Activated naive CD8-positive, alpha-beta T cell treated with anti-CD3 and anti-CD28 coated beads, Interleukin-2, amount 10 ng/mL, durations not matched to agents 7 days and 5 days (primary cell): Measurements from ENCODE around the gene ARID1B. TPM values are rescaled to one million over a fixed set of nuclear protein-coding genes. Genes with fewer than 3 reads are reported as not detected.

Source experiments
- ATAC-seq: fragments of 150-1000 bp; cut with Tn5 transposase; one replicate; pipeline ENCODE4 v1.10.0; 2021; ENCODE audit warnings: low read depth, moderate library complexity
- POLR2A ChIA-PET: fragments of 350-600 bp; sonication (Branson Sonifier 250); formaldehyde crosslinking; loops from one replicate; lab custom pipeline; 2021; ENCODE audit warnings: antibody characterized with exemption; lab: Charles Lee
- DNase-seq: peaks from one replicate; pipeline ENCODE4 v3.0.0; 2021
- H3K27ac Mint-ChIP-seq: one replicate; pipeline ENCODE4 v1.8.0; 2022; ENCODE audit warnings: mild to moderate bottlenecking, mixed read lengths
- H3K27me3 Mint-ChIP-seq: one replicate; pipeline ENCODE4 v1.8.0; 2022; ENCODE audit warnings: mild to moderate bottlenecking, moderate library complexity, mixed read lengths
- H3K36me3 Mint-ChIP-seq: one replicate; pipeline ENCODE4 v1.8.0; 2021; ENCODE audit warnings: mild to moderate bottlenecking, mixed read lengths
- H3K4me1 Mint-ChIP-seq: one replicate; pipeline ENCODE4 v1.8.0; 2021; ENCODE audit warnings: mixed read lengths
- H3K4me3 Mint-ChIP-seq: one replicate; pipeline ENCODE4 v1.8.0; 2022; ENCODE audit warnings: mild to moderate bottlenecking, moderate library complexity, mixed read lengths
- H3K9me3 Mint-ChIP-seq: one replicate; pipeline ENCODE4 v1.8.0; 2021; ENCODE audit warnings: mixed read lengths
- total RNA-seq, 2 experiments: library from RNA; stranded (reverse); gene quantifications; one replicate each; pipeline ENCODE4 v1.2.3, GENCODE V29; 2021

Gene ARID1B
- total RNA-seq, 2 experiments from 2014 or later, result 83.2 to 98.2 TPM

DNA sequence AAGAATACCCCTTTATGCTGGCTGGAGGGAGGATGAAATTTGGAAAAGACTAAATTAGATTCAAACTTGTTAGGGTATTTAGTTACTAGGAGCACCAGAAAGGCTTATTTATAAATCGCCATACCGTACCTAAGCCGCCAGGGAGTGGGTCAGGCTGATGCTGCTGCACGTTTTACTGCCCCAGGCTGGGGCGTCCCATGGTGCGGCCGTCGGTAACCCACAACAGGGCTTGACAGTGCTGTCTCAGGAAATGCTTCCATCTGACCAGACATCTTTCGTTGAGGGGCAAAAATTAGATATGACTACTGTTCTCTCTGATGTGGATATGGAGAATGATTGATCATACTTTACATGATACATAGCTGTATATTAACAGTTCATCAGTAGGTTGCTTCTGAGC, 52.9 kb downstream of the ARID1B start:
- Mint-ChIP-seq H3K36me3 (peaks cover 25% of the 10 kb centered on the region), H3K9me3 (no peaks in the 10 kb centered on the region), H3K4me3 (no peak overlapping the region), H3K27ac (no peak overlapping the region), H3K27me3 (no peaks in the 10 kb centered on the region), H3K4me1 (peaks cover 27% of the 10 kb centered on the region)
- ATAC-seq, result no peak
- POLR2A ChIA-PET, result no interaction called here
- DNase-seq, result no peak

- ATAC-seq (no peak), DNase-seq (no peak)
- no peaks in the 10 kb centered on the region for H3K27me3 Mint-ChIP-seq
- peaks cover 16% of the 10 kb centered on the region for H3K4me1 Mint-ChIP-seq
- POLR2A ChIA-PET, result no interaction called here
- no peak overlapping the region for H3K27ac Mint-ChIP-seq
- H3K9me3 Mint-ChIP-seq, result no peaks in the 10 kb centered on the region
- peaks cover 33% of the 10 kb centered on the region for H3K36me3 Mint-ChIP-seq
- no peak overlapping the region for H3K4me3 Mint-ChIP-seq
Observed at GRCh38 chr6:156832231-156832647, 55.1 kb downstream of the ARID1B start.

DNA sequence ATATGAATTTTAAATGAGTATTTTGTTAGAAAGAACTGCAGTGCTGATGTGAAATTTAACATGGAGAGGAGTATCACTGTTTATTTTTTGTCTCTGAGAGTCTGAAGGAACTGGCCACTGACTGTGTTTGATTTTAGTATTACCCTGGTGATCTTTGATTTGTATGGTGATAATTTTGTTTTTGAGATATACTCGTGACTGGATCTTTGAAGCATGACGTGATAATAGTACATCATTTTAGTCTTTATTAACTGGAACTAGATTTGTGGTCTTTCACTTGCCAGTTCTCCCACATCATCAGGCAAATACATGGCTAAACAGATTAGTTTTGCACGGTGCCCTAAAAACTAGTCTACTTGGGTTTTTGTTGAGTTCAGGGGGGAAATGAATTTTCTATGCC, 55.5 kb downstream of the ARID1B start:
- H3K4me1 Mint-ChIP-seq, result peaks cover 13% of the 10 kb centered on the region

DNA sequence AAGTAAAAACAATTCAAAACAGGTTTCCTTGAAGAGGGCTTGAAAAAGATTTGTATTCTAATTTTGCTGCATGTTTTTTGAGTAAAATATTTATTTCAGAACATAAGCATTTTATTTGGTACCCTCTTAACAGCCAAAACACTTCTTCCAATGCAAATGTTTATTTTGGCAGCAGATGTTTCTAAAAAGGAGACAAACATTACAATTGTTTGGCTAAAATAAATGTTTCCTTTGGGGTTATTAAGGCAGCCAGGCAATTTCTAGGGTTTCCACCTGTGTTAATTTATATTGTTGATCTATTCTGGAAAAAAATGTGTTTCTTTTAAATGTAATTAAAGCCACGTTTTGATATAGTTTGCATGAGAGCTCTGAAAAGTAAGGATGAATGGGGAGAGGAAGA, 56.6 kb downstream of the ARID1B start:
- Mint-ChIP-seq H3K27ac (no peak overlapping the region), H3K9me3 (no peaks in the 10 kb centered on the region), H3K36me3 (peaks cover 30% of the 10 kb centered on the region), H3K27me3 (no peaks in the 10 kb centered on the region), H3K4me1 (peaks cover 7% of the 10 kb centered on the region), H3K4me3 (no peak overlapping the region)
- ATAC-seq (no peak), DNase-seq (no peak)
- POLR2A ChIA-PET, result no interaction called here

More for the DNA sequence above, 55.5 kb downstream of the ARID1B start:
- Mint-ChIP-seq H3K36me3 (peaks cover 30% of the 10 kb centered on the region), H3K9me3 (no peaks in the 10 kb centered on the region), H3K4me3 (no peak overlapping the region), H3K27ac (no peak overlapping the region), H3K27me3 (no peaks in the 10 kb centered on the region)
- ATAC-seq (no peak), DNase-seq (no peak)
- POLR2A ChIA-PET, result no interaction called here

- POLR2A ChIA-PET, result no interaction called here
- ATAC-seq, result no peak
- peaks cover 17% of the 10 kb centered on the region for H3K36me3 Mint-ChIP-seq
- no peak for DNase-seq
- H3K27ac Mint-ChIP-seq, result no peak overlapping the region
- no peak overlapping the region for H3K4me3 Mint-ChIP-seq
- H3K27me3 Mint-ChIP-seq, result no peaks in the 10 kb centered on the region
- no peaks in the 10 kb centered on the region for H3K9me3 Mint-ChIP-seq
- H3K4me1 Mint-ChIP-seq, result peaks cover 28% of the 10 kb centered on the region
Observed at GRCh38 chr6:156839129-156839528, 62.0 kb downstream of the ARID1B start.

DNA sequence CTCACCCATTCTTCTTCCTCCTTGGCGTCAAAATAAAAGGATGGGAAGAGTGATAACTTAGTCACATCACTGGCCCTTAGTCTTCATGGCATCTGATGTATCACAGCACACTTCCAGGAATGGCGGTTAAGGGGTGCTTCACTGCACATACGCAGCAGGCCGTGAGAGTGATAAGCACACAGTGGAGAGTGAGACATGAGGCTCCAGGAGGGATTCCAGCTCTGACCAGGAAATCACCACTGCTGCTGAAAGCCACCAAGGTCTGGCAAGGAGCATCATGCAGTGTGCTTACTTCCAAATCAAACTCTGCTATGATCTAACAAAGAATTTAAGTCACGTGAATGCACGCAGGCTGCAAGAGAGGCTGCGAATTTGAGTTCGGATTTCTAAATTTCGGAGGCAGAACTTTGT, 62.4 kb downstream of the ARID1B start:
- Mint-ChIP-seq H3K4me1 (peaks cover 28% of the 10 kb centered on the region), H3K27me3 (no peaks in the 10 kb centered on the region), H3K27ac (no peak overlapping the region), H3K9me3 (no peaks in the 10 kb centered on the region), H3K4me3 (no peak overlapping the region), H3K36me3 (peaks cover 16% of the 10 kb centered on the region)
- POLR2A ChIA-PET, result no interaction called here
- DNase-seq (no peak), ATAC-seq (no peak)

DNA sequence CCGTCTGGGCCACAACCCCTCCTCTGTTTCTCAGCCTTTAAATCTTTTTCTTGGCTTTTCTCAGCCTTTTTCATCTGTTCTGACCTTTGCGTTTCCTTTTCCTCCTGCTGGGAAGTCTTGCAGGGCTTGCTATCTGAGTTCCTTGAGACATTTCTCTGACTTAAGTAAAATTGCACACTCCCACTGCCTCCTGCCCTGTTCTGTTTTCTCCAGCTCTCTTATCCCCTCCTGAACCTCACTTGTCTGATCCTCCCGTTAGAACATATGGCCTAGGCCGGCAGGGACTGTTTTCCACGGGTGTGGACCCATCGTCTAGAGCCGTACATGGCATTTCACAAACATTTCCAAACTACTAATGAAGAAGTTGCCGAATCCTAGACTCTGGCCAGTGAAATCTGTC, 63.0 kb downstream of the ARID1B start:
- Mint-ChIP-seq H3K9me3 (no peaks in the 10 kb centered on the region), H3K4me1 (peaks cover 28% of the 10 kb centered on the region), H3K27ac (no peak overlapping the region), H3K27me3 (no peaks in the 10 kb centered on the region), H3K4me3 (no peak overlapping the region), H3K36me3 (peaks cover 16% of the 10 kb centered on the region)
- POLR2A ChIA-PET, result no interaction called here
- DNase-seq (no peak), ATAC-seq (no peak)

DNA sequence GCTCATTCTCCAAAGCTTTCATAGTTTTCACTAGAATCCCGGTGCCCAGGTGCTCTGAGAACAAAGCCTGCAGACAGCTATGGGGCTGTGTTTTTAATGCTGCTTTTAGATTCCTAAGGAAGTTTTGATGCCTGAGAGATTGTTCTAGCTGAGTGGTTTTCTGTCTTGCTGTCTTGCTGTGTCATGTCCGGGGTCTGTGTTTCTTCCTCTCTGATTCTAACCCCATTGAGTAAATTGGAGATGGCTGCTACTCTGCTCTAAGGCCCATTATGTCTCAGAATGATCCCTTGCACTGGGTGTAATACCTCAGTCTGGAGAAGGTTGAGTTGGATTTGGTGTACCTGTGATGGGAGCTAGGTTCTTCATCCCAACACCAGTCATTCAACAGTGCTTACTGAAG, 63.4 kb downstream of the ARID1B start:
- POLR2A ChIA-PET, result no interaction called here
- Mint-ChIP-seq H3K27ac (no peak overlapping the region), H3K27me3 (no peaks in the 10 kb centered on the region), H3K9me3 (no peaks in the 10 kb centered on the region), H3K36me3 (peaks cover 16% of the 10 kb centered on the region), H3K4me1 (peaks cover 32% of the 10 kb centered on the region), H3K4me3 (no peak overlapping the region)
- ATAC-seq (no peak), DNase-seq (no peak)

DNA sequence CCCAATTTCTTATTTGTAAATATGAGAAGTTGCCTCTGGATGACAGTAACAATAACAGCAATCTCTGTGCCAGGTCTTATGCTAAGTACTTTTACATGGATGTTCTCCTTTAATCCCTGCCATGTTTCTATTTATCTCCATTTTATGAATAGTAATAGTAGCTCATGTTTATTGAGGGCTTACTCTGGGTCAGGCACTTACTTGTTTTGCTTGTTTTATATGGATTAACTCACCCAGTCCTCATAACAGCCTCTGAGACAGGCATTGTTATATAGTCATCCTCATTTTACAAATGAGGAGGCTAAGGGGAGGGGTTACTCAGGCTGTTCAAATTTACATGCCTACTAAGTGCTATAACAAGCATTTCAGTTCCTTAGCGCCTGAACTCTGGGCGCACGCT, 64.3 kb downstream of the ARID1B start:
- Mint-ChIP-seq H3K27me3 (no peaks in the 10 kb centered on the region), H3K4me1 (peaks cover 36% of the 10 kb centered on the region), H3K4me3 (no peak overlapping the region), H3K27ac (no peak overlapping the region), H3K36me3 (peaks cover 7% of the 10 kb centered on the region), H3K9me3 (no peaks in the 10 kb centered on the region)
- DNase-seq (no peak), ATAC-seq (no peak)
- POLR2A ChIA-PET, result no interaction called here

DNA sequence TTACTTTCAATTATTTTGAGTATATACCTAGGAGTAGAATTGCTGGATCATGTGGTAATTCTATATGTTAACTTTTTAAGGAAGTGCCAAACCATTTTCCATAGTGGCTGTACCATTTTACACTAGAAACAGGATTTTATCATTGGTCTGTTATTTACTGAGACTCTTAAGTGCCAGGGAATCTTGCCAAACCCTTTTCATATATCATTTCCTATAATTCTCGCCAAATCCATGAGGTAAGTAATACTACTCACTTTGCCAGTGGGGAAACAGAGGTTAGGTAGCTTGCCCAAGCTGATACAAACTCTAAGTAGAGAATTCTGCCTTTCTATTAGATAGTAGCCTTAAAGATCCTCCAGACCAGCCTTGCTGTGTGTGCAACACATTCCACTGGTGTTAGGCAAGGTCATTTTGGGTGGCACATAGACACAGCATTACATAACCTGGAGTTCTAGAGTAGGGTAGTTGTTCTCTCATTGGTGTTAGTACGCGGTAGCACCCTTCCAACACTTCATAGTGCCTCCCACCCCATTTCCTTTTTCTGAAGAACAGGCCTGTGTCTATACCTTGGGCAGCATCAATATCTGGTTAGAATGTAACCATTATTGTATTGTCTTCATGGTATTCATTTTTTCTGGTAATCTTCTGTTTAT, 65.5 kb downstream of the ARID1B start:
- DNase-seq (no peak), ATAC-seq (no peak)
- Mint-ChIP-seq H3K4me1 (peaks cover 38% of the 10 kb centered on the region), H3K27ac (no peak overlapping the region), H3K4me3 (no peak overlapping the region), H3K9me3 (no peaks in the 10 kb centered on the region), H3K36me3 (peaks cover 9% of the 10 kb centered on the region), H3K27me3 (no peaks in the 10 kb centered on the region)
- POLR2A ChIA-PET, result no interaction called here

GRCh38 chr6:156844089-156844488, 66.9 kb downstream of the ARID1B start:
- POLR2A ChIA-PET, result no interaction called here

DNA sequence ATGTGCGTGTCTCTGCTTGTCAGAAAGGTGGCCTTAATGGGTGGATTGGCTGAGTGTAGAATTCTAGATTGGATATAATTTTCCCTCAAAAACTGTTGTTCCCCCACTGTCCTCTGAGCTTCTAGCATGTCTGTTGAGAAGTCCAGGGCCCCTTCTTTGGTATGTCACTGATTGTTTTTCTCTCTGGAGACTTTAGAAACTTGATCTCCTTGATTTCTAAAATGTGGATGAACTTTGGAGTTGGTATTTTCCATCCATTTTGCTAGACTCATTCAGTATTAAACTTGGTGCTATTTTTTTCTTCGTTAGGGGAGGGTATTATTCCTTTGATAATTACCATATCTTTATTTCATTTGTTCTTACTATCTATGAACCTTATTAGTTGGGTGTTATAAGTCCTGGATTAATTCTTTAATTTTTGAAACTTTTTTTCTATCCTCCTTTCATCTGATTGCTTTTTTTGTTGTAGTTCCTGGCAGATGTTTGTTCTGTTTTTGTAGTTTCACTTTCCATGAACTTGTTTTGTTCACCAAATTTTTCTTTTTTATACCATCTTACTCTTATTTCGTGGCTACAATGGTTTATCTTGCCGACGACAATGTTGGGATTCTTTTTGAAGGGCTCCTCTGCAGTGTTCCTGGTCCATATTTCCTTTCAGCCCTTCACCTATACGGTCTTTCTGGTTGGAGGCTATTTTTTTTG, 68.4 kb downstream of the ARID1B start:
- Mint-ChIP-seq H3K36me3 (peaks cover 9% of the 10 kb centered on the region), H3K27me3 (no peaks in the 10 kb centered on the region), H3K9me3 (no peaks in the 10 kb centered on the region), H3K4me3 (no peak overlapping the region), H3K27ac (no peak overlapping the region), H3K4me1 (peaks cover 29% of the 10 kb centered on the region)
- no peak for DNase-seq
- no peak for ATAC-seq
- POLR2A ChIA-PET, result no interaction called here

More at GRCh38 chr6:156844089-156844488, 66.9 kb downstream of the ARID1B start:
- H3K27ac Mint-ChIP-seq, result no peak overlapping the region
- H3K9me3 Mint-ChIP-seq, result no peaks in the 10 kb centered on the region
- no peak for ATAC-seq
- peaks cover 9% of the 10 kb centered on the region for H3K36me3 Mint-ChIP-seq
- H3K27me3 Mint-ChIP-seq, result no peaks in the 10 kb centered on the region
- no peak for DNase-seq
- peaks cover 38% of the 10 kb centered on the region for H3K4me1 Mint-ChIP-seq
- H3K4me3 Mint-ChIP-seq, result no peak overlapping the region

DNA sequence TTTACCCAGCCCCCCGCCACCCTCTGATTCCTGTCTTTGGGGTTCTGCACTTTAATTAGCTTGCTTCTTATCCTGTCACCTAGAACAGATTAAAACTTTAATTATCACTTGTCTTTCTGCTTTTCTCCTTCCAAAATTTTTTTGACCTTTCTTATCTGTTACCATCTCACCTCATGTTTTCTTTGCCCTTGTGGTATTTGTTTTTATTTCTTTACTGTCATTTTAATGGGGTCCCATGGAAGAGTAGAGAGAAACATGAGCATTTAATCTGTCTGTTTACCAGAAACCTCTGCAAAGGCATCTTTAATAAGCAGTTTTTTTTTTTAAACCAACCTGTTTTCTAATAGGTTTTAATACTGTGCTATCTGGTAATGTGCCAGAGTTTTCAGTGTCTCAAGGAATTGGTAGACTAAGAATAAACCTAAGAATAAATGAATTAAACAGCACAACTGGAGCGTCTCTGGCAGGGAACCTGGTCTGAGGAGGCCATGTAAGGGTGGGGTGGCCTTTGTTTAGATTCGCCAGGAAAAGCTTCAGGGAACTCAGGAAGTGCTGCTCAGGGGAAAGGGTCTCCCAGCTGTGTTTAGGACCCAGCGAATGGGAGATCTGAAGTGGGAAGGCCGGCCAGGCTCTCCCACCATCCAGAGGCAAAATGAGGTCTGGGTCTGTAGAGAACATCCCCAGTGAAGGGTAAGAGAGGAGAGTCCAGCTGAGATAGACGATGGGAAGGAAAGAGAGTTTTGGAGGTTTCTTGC, 69.8 kb downstream of the ARID1B start:
- H3K36me3 Mint-ChIP-seq, result peaks cover 7% of the 10 kb centered on the region
- POLR2A ChIA-PET, result no interaction called here
- DNase-seq (no peak), ATAC-seq (no peak)
- peaks cover 25% of the 10 kb centered on the region for H3K4me1 Mint-ChIP-seq
- H3K4me3 Mint-ChIP-seq, result no peak overlapping the region
- H3K9me3 Mint-ChIP-seq, result no peaks in the 10 kb centered on the region
- H3K27me3 Mint-ChIP-seq, result no peaks in the 10 kb centered on the region
- no peak overlapping the region for H3K27ac Mint-ChIP-seq

DNA sequence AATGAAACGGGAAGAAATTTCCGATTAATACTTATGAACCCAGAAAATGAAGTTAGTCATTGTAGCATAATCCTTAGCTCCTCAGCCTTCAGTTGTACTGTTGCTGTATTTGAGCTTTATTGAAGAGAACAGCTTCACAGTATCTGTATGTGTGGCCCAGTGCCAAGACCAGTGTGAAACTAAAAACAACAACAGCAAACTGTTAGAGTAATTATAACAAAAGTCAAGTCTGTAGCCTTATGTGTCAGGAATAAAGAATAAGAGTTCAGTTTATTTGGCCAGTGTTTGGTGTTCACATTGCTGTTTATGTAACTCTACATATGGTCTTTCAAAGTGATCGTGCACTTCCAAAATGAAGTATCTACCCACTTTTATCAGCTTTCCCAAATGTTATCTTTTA, 70.9 kb downstream of the ARID1B start:
- no peak overlapping the region for H3K4me3 Mint-ChIP-seq
- H3K36me3 Mint-ChIP-seq, result peaks cover 5% of the 10 kb centered on the region
- peaks cover 22% of the 10 kb centered on the region for H3K4me1 Mint-ChIP-seq
- H3K27ac Mint-ChIP-seq, result no peak overlapping the region
- DNase-seq (no peak), ATAC-seq (no peak)
- POLR2A ChIA-PET, result no interaction called here
- no peaks in the 10 kb centered on the region for H3K27me3 Mint-ChIP-seq
- H3K9me3 Mint-ChIP-seq, result no peaks in the 10 kb centered on the region
